ENCODE measurements around the gene RAB3GAP1.
"Not testable (repeated sequence)": the region's sequence is repeated elsewhere in the genome, so short reads cannot be mapped to it uniquely, and the experiment has no call there.

Gene RAB3GAP1

DNA sequence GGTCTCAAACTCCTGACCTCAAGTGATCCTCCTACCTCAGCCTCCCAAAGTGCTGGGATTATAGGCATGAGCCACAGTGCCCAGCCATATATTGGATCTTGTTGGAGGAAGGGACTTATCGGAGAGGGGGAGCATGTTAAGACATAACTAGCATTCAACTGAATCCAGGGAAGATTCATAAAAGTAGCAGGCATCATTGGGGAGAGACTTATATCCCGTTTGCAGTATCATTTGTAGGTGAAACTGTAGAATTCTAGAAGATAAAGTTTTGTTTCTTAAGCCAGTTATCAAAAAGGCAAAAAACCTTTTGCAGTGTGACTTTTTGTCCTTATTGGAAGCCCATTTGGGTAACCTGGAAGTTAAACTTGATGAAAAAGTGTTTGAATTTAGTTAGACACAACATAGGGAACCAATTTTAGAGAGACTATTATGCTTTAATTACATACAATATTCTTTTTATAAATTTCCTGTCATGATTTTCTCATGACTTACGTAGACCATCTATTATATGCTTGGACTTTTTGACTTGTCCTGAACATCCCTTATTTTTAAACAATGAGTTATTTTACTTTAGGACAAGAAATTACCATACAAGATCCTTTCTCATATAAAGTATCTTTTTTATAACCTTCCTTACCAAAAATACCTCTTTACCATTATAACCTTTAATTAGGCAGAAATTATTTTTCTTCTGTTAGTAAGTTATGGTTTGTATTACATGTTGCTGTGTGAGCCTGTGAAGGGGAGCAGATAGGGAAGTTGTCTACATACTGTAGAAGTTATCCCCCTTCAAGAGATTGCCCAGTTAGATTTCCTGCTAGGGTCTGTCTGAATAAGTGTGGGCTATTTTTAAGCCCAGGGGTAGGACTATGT, 20.3 kb downstream of the RAB3GAP1 start:
- in situ Hi-C loops (cut with MboI; ENCODE audit: low sequenced_read_pairs) = no loop called here
- no peak overlapping the region for H3K4me3 ChIP-seq
- H3K27me3 ChIP-seq (ENCODE audit: low read depth) = no peaks in the 10 kb centered on the region
- DNase-seq (ENCODE audit: low spot score in 2 of 2) = no peak
- peaks cover 37% of the 10 kb centered on the region for H3K9me3 ChIP-seq
- H3K36me3 ChIP-seq (replicated peaks) = peaks cover 9% of the 10 kb centered on the region
- no peaks in the 10 kb centered on the region for H3K4me1 ChIP-seq

DNA sequence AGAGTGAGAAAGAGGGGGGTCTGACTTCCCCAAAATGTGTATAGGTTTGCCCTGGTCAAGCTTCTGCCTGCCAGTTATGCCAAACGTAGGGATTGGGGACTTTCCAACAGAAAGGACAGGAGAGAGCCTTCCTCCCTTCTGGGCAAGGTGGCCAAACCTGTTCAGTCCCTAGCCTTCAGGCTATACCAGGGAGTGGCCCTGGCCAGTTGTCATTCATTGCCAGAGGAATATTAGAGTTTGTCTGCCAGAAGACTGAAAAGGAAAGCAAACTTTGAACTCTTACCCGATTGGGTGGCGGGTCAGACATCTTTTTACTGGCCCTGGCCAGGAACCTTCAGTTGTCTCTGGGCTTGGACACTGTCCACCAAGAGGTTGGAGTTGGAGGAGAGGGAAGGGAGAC, 22.1 kb downstream of the RAB3GAP1 start:
- Histone ChIP-seq H3K36me3 (replicated peaks) (peaks cover 11% of the 10 kb centered on the region), H3K9me3 (peaks cover 37% of the 10 kb centered on the region), H3K4me3 (no peak overlapping the region), H3K27me3 (ENCODE audit: low read depth) (no peaks in the 10 kb centered on the region), H3K4me1 (no peaks in the 10 kb centered on the region)
- DNase-seq (ENCODE audit: low spot score in 2 of 2) = no peak
- in situ Hi-C loops (cut with MboI; ENCODE audit: low sequenced_read_pairs) = no loop called here

DNA sequence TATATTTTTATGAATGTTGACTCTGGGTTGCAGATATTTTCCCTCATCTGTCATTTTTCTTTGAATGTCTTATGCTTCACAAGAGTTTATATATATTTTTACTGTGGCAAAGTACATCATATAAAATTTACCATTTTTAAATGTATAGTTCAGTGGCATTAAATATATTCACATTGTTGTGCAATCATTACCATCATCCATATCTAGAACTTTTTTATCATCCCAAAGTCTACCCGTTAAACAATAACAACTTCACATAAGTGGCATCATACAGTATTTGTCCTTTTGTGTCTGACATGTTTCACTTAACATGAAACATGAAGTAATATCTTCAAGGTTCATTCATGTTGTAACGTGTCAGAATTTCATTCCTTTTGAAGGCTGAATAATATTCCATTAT, 24.5 kb downstream of the RAB3GAP1 start:
- H3K9me3 ChIP-seq = peaks cover 21% of the 10 kb centered on the region
- no peaks in the 10 kb centered on the region for H3K27me3 ChIP-seq (ENCODE audit: low read depth)
- no peak for DNase-seq (ENCODE audit: low spot score in 2 of 2)
- in situ Hi-C loops (cut with MboI; ENCODE audit: low sequenced_read_pairs) = no loop called here
- H3K36me3 ChIP-seq (replicated peaks) = peaks cover 5% of the 10 kb centered on the region
- H3K4me3 ChIP-seq = no peak overlapping the region
- no peaks in the 10 kb centered on the region for H3K4me1 ChIP-seq

DNA sequence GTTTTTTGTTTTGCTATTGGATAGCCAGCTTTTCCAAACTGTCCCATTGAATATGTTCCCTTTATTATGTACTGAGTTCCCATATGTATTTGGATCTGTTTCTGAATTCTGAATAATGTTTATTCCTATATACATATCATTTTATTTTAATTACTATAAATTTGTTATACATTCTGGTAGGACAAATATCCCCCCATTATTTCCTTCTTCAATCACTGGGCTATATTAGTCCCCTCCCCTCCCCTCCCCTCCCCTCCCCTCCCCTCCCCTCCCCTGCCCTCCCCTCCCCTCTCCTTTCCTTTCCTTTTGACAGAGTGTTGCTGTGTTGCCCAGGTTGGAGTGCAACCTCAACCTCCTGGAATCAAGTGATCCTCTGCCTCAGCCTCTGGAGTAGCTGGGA, 26.3 kb downstream of the RAB3GAP1 start:
- H3K36me3 ChIP-seq (replicated peaks) = peaks cover 5% of the 10 kb centered on the region
- H3K4me1 ChIP-seq = no peaks in the 10 kb centered on the region
- no peak overlapping the region for H3K4me3 ChIP-seq
- DNase-seq (ENCODE audit: low spot score in 2 of 2) = no peak
- H3K9me3 ChIP-seq = peaks cover 5% of the 10 kb centered on the region
- in situ Hi-C loops (cut with MboI; ENCODE audit: low sequenced_read_pairs) = no loop called here
- no peaks in the 10 kb centered on the region for H3K27me3 ChIP-seq (ENCODE audit: low read depth)

- Histone ChIP-seq H3K9me3 (peaks cover 3% of the 10 kb centered on the region; the same call in 1 of the 2 replicates), H3K27me3 (ENCODE audit: low read depth) (no peaks in the 10 kb centered on the region), H3K4me3 (no peak overlapping the region), H3K36me3 (replicated peaks) (no peaks in the 10 kb centered on the region), H3K4me1 (no peaks in the 10 kb centered on the region)
- in situ Hi-C loops (cut with MboI; ENCODE audit: low sequenced_read_pairs) = no loop called here
- DNase-seq (ENCODE audit: low spot score in 2 of 2) = no peak
Measured at GRCh38 chr2:135086222-135086621, 34.1 kb downstream of the RAB3GAP1 start.

GRCh38 chr2:135089597-135089996, 37.5 kb downstream of the RAB3GAP1 start:
- H3K27me3 ChIP-seq (ENCODE audit: low read depth); H3K36me3 ChIP-seq (replicated peaks); H3K4me1 ChIP-seq; DNase-seq (ENCODE audit: low spot score in 2 of 2); in situ Hi-C loops (cut with MboI; ENCODE audit: low sequenced_read_pairs); H3K4me3 ChIP-seq; H3K9me3 ChIP-seq: not testable (repeated sequence)

DNA sequence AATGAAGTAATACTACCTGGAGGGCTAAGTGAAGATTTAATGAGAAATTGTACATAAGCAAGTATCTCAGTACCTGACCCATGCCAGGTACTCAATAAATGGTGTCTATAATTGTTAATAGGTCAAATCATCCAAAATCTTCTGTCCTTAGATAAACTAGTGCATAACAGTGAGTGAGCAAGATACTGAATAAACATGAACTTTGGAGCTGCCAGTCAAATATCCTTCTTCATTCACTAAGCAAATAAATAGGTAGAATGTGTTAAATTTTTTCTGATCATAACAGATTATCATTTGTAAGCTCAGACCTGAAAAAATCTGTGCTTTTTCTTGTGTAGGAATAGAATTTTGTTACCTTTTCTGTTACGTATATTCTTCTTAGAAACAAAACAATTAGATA, 39.6 kb downstream of the RAB3GAP1 start:
- in situ Hi-C loops (cut with MboI; ENCODE audit: low sequenced_read_pairs) = no loop called here
- H3K36me3 ChIP-seq (replicated peaks) = peaks cover 8% of the 10 kb centered on the region; the same call in 1 of the 2 replicates
- H3K27me3 ChIP-seq (ENCODE audit: low read depth) = no peaks in the 10 kb centered on the region
- no peak for DNase-seq (ENCODE audit: low spot score in 2 of 2)
- no peak overlapping the region for H3K4me3 ChIP-seq
- H3K9me3 ChIP-seq = peaks cover 3% of the 10 kb centered on the region; the same call in 1 of the 2 replicates
- no peaks in the 10 kb centered on the region for H3K4me1 ChIP-seq

GRCh38 chr2:135093193-135093592, 41.1 kb downstream of the RAB3GAP1 start:
- DNase-seq (ENCODE audit: low spot score in 2 of 2) = no peak
- no peaks in the 10 kb centered on the region for H3K27me3 ChIP-seq (ENCODE audit: low read depth)
- no peaks in the 10 kb centered on the region for H3K4me1 ChIP-seq
- H3K4me3 ChIP-seq = no peak overlapping the region
- peaks cover 8% of the 10 kb centered on the region; the same call in 1 of the 2 replicates for H3K36me3 ChIP-seq (replicated peaks)
- peaks cover 3% of the 10 kb centered on the region; the same call in 1 of the 2 replicates for H3K9me3 ChIP-seq
- in situ Hi-C loops (cut with MboI; ENCODE audit: low sequenced_read_pairs) = no loop called here

GRCh38 chr2:135093670-135094330, 41.7 kb downstream of the RAB3GAP1 start:
- H3K4me1 ChIP-seq = no peaks in the 10 kb centered on the region
- peaks cover 3% of the 10 kb centered on the region; the same call in 1 of the 2 replicates for H3K9me3 ChIP-seq
- in situ Hi-C loops (cut with MboI; ENCODE audit: low sequenced_read_pairs) = no loop called here
- H3K36me3 ChIP-seq (replicated peaks) = peaks cover 8% of the 10 kb centered on the region; the same call in 1 of the 2 replicates
- DNase-seq (ENCODE audit: low spot score in 2 of 2) = no peak
- no peak overlapping the region for H3K4me3 ChIP-seq
- H3K27me3 ChIP-seq (ENCODE audit: low read depth) = no peaks in the 10 kb centered on the region

- no peaks in the 10 kb centered on the region for H3K27me3 ChIP-seq (ENCODE audit: low read depth)
- in situ Hi-C loops (cut with MboI; ENCODE audit: low sequenced_read_pairs) = no loop called here
- H3K9me3 ChIP-seq = peaks cover under 1% of the 10 kb centered on the region; the same call in 1 of the 2 replicates
- peaks cover 8% of the 10 kb centered on the region; the same call in 1 of the 2 replicates for H3K36me3 ChIP-seq (replicated peaks)
- H3K4me1 ChIP-seq = no peaks in the 10 kb centered on the region
- H3K4me3 ChIP-seq = no peak overlapping the region
- no peak for DNase-seq (ENCODE audit: low spot score in 2 of 2)
Measured at GRCh38 chr2:135094508-135094907, 42.4 kb downstream of the RAB3GAP1 start.

- peaks cover 8% of the 10 kb centered on the region; the same call in 1 of the 2 replicates for H3K36me3 ChIP-seq (replicated peaks)
- DNase-seq (ENCODE audit: low spot score in 2 of 2) = no peak
- in situ Hi-C loops (cut with MboI; ENCODE audit: low sequenced_read_pairs) = no loop called here
- H3K9me3 ChIP-seq = no peaks in the 10 kb centered on the region
- H3K4me1 ChIP-seq = no peaks in the 10 kb centered on the region
- H3K4me3 ChIP-seq = no peak overlapping the region
- H3K27me3 ChIP-seq (ENCODE audit: low read depth) = no peaks in the 10 kb centered on the region
Measured at GRCh38 chr2:135095591-135095990, 43.5 kb downstream of the RAB3GAP1 start.

DNA sequence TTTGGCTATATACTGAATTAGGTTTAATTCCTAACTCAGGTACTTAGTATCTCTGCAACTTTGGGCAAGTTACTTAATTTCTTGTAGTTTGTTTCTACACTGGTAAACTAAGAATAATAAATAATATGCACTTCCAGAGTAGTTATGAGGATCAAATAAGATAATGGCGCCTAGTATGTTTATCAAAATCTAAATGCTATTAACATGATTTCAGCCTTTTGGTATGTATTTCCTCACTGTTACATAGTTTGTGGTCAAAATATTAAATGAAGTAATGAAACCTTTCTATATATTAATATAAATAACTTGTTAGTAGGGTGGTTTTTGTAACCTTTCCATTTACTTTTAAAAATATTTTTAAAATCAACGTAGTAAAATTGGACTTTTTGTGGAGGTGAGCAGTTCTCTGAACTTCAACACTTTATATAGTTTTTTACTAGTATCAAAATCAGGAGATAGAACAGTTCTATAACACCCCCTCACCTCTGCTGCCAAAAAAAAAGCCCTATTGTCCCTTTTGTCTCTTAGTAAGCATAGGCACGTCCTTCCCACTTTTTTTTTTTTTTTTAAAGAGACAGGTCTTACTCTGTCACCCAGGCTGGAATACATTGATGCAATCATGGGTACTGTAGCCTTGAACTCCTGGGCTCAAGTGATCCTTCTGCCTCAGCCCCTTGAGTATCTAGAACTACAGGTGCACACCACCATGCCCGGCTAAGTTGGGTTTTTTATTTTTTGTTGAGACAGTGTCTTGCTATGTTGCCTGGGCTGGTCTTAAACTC, 44.8 kb downstream of the RAB3GAP1 start:
- H3K27me3 ChIP-seq (ENCODE audit: low read depth) = no peaks in the 10 kb centered on the region
- H3K4me1 ChIP-seq = no peaks in the 10 kb centered on the region
- in situ Hi-C loops (cut with MboI; ENCODE audit: low sequenced_read_pairs) = no loop called here
- no peak overlapping the region for H3K4me3 ChIP-seq
- H3K36me3 ChIP-seq (replicated peaks) = peaks cover 12% of the 10 kb centered on the region; the same call in 1 of the 2 replicates
- H3K9me3 ChIP-seq = no peaks in the 10 kb centered on the region
- DNase-seq (ENCODE audit: low spot score in 2 of 2) = no peak

DNA sequence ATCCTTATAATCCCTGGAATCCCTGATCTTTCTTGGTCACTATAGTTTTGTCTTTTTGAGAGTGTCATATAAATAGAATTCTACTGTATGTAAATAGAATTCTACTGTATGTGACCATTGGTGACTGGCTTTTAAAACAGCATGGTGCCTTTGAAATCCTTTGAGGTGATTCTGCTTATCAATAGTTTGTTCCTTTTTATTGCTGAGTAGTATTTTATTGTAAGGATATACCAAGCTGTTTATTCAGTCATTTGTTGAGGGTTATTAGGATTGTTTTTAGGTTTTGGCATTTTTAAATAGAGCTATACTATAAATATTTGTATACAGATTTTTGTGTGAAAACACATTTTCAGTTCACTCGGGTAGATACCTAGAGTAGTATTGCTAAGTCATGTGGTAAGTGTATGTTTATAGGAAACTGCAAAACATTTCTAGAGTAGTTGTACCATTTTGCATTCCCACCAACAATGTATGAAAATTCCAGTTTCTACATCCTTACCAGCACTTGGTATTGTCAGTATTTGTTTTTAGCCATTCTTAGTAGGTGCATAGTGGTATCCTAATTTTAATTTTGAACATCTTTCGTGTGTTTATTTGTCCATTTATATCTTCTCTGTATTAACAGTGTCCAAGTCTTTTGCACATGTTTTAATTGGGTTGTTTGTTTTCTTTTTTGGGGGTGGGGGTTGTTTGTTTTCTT, 45.6 kb downstream of the RAB3GAP1 start:
- no peak for DNase-seq (ENCODE audit: low spot score in 2 of 2)
- H3K4me3 ChIP-seq = no peak overlapping the region
- no peaks in the 10 kb centered on the region for H3K4me1 ChIP-seq
- peaks cover 12% of the 10 kb centered on the region; the same call in 1 of the 2 replicates for H3K36me3 ChIP-seq (replicated peaks)
- in situ Hi-C loops (cut with MboI; ENCODE audit: low sequenced_read_pairs) = no loop called here
- no peaks in the 10 kb centered on the region for H3K27me3 ChIP-seq (ENCODE audit: low read depth)
- H3K9me3 ChIP-seq = no peaks in the 10 kb centered on the region
